Measurements from ENCODE around the gene PCSK5.

PCSK5 gene

GRCh38 chr9:76153902-76154629, 263.6 kb downstream of the PCSK5 start:
- no peak for FAIRE-seq

- FAIRE-seq, result no peak
Observed at GRCh38 chr9:76155361-76155760, 264.9 kb downstream of the PCSK5 start.

GRCh38 chr9:76158713-76159112, 268.2 kb downstream of the PCSK5 start:
- FAIRE-seq, result no peak

GRCh38 chr9:76159293-76159926, 268.9 kb downstream of the PCSK5 start:
- no peak for FAIRE-seq

GRCh38 chr9:76161106-76161505, 270.6 kb downstream of the PCSK5 start:
- no peak for FAIRE-seq

- FAIRE-seq, result no peak
Observed at GRCh38 chr9:76161541-76161940, 271.1 kb downstream of the PCSK5 start.

GRCh38 chr9:76162086-76162730, 271.7 kb downstream of the PCSK5 start:
- FAIRE-seq, result no peak

GRCh38 chr9:76162751-76163500, 272.5 kb downstream of the PCSK5 start:
- FAIRE-seq, result no peak

GRCh38 chr9:76166526-76166925, 276.1 kb downstream of the PCSK5 start:
- FAIRE-seq, result no peak

GRCh38 chr9:76176171-76176570, 285.7 kb downstream of the PCSK5 start:
- FAIRE-seq, result no peak

- FAIRE-seq, result no peak
Observed at GRCh38 chr9:76177931-76178330, 287.5 kb downstream of the PCSK5 start.

GRCh38 chr9:76180541-76180940, 290.1 kb downstream of the PCSK5 start:
- peak; percentile 18 for FAIRE-seq

GRCh38 chr9:76181020-76181641, 290.7 kb downstream of the PCSK5 start:
- FAIRE-seq, result no peak

- no peak for FAIRE-seq
Observed at GRCh38 chr9:76181781-76182180, 291.3 kb downstream of the PCSK5 start.

GRCh38 chr9:76185432-76185831, 295.0 kb downstream of the PCSK5 start:
- FAIRE-seq, result no peak

- no peak for FAIRE-seq
Observed at GRCh38 chr9:76188286-76188685, 297.8 kb downstream of the PCSK5 start.

- FAIRE-seq, result no peak
Observed at GRCh38 chr9:76188905-76189304, 298.4 kb downstream of the PCSK5 start.

GRCh38 chr9:76191493-76191892, 301.0 kb downstream of the PCSK5 start:
- FAIRE-seq, result no peak

- no peak for FAIRE-seq
Observed at GRCh38 chr9:76192013-76192412, 301.5 kb downstream of the PCSK5 start.

GRCh38 chr9:76194896-76195295, 304.4 kb downstream of the PCSK5 start:
- FAIRE-seq, result no peak

GRCh38 chr9:76198336-76198735, 307.9 kb downstream of the PCSK5 start:
- no peak for FAIRE-seq

- FAIRE-seq, result no peak
Observed at GRCh38 chr9:76200315-76200714, 309.8 kb downstream of the PCSK5 start.

GRCh38 chr9:76200745-76201144, 310.3 kb downstream of the PCSK5 start:
- no peak for FAIRE-seq
